Peyer's patch (tissue), 4 donors: ENCODE measurements around the gene VRK2. TPM values are rescaled to one million over a fixed set of nuclear protein-coding genes. Genes with fewer than 3 reads are reported as not detected.

Experiments
- DNase-seq, 3 donors: peaks; one replicate each; pipeline ENCODE4 v3.0.0-alpha.2; 2017 to 2019
- H3K27ac ChIP-seq, 4 donors: fragments of 200-600 bp; sonication (generic); one replicate each; pipeline ENCODE4 v1.5.1; 2016 to 2019
- H3K27me3 ChIP-seq, 2 donors: fragments of 200-600 bp; sonication (generic); one replicate each; pipeline ENCODE4 v1.5.1; 2019
- H3K36me3 ChIP-seq, 3 donors: fragments of 200-600 bp; sonication (generic); one replicate each; pipeline ENCODE4 v1.5.1; 2016 to 2019
- H3K4me1 ChIP-seq, 4 donors: fragments of 200-600 bp; sonication (generic); one replicate each; pipeline ENCODE4 v1.5.1; 2016 to 2019
- H3K4me3 ChIP-seq, 4 donors: fragments of 200-600 bp; sonication (generic); 1 replicate in 3 of 4; 2 replicates in 1 of 4; pipeline ENCODE4 v1.5.1; 2016 to 2019; ENCODE audit warnings: mild to moderate bottlenecking in 1 of 4
- H3K9me3 ChIP-seq, 4 donors: fragments of 200-600 bp; sonication (generic); one replicate each; pipeline ENCODE4 v1.5.1; 2016 to 2019; ENCODE audit warnings: mild to moderate bottlenecking in 1 of 4
- CTCF ChIP-seq, 6 experiments: fragments of 450-650 bp in 4 of 6; fragments of 200-600 bp in 2 of 6; sonication (generic) in 1 of 6; IDR thresholded peaks; one replicate each; pipeline ENCODE4 v1.5.1; 2017 to 2019; ENCODE audit warnings: antibody characterized with exemption in 6 of 6, mild to moderate bottlenecking in 3 of 6, moderate library complexity in 1 of 6
- POLR2A ChIP-seq, 2 donors: fragments of 450-650 bp; IDR thresholded peaks; one replicate each; pipeline ENCODE4 v1.5.1; 2017; ENCODE audit warnings: antibody characterized with exemption in 2 of 2, mild to moderate bottlenecking in 2 of 2, moderate library complexity in 2 of 2
- total RNA-seq, 4 donors: library from RNA; depleted of rRNA; stranded (reverse); fragments of >200 nt; gene quantifications; one replicate each; pipeline ENCODE4 v1.1.0, GENCODE V29; 2016

Gene VRK2
- total RNA-seq, 4 donors from 2014 or later, result 5.7 to 17.3 (median 10.6) TPM

- H3K27ac ChIP-seq, result no peak overlapping the region
- peaks cover 0 to 3% (median 0%) of the 10 kb centered on the region in 3 donors for H3K36me3 ChIP-seq
- no peak for DNase-seq
- no peak for TF ChIP-seq CTCF (IDR thresholded peaks at IDR 0.05)
- TF ChIP-seq POLR2A (IDR thresholded peaks at IDR 0.05), result no peak
- H3K4me3 ChIP-seq, result no peak overlapping the region
- H3K4me1 ChIP-seq, result peaks cover 0 to 3% (median 0%) of the 10 kb centered on the region in 4 donors
- no peaks in the 10 kb centered on the region for H3K9me3 ChIP-seq
- no peaks in the 10 kb centered on the region for H3K27me3 ChIP-seq
Measured at GRCh38 chr2:58052978-58053377, 6.4 kb downstream of the VRK2 start.

- Histone ChIP-seq H3K36me3 (peaks cover 0 to 3% (median 0%) of the 10 kb centered on the region in 3 donors), H3K27ac (no peak overlapping the region), H3K27me3 (no peaks in the 10 kb centered on the region), H3K9me3 (no peaks in the 10 kb centered on the region), H3K4me1 (no peaks in the 10 kb centered on the region), H3K4me3 (no peak overlapping the region)
- TF ChIP-seq CTCF (IDR thresholded peaks at IDR 0.05) (no peak), POLR2A (IDR thresholded peaks at IDR 0.05) (no peak)
- no peak for DNase-seq
Measured at GRCh38 chr2:58054264-58054663, 7.7 kb downstream of the VRK2 start.

GRCh38 chr2:58055033-58055786 lies 8.6 kb downstream of the VRK2 start:
- Histone ChIP-seq H3K4me1 (no peaks in the 10 kb centered on the region), H3K27me3 (no peaks in the 10 kb centered on the region), H3K4me3 (no peak overlapping the region), H3K9me3 (no peaks in the 10 kb centered on the region), H3K27ac (no peak overlapping the region), H3K36me3 (peaks cover 0 to 3% (median 0%) of the 10 kb centered on the region in 3 donors)
- no peak for DNase-seq
- no peak for TF ChIP-seq POLR2A (IDR thresholded peaks at IDR 0.05)
- no peak for TF ChIP-seq CTCF (IDR thresholded peaks at IDR 0.05)

GRCh38 chr2:58056192-58056916 lies 9.7 kb downstream of the VRK2 start:
- Histone ChIP-seq H3K9me3 (no peaks in the 10 kb centered on the region), H3K27ac (no peak overlapping the region), H3K4me3 (no peak overlapping the region), H3K36me3 (peaks cover 0 to 3% (median 0%) of the 10 kb centered on the region in 3 donors), H3K27me3 (no peaks in the 10 kb centered on the region), H3K4me1 (no peaks in the 10 kb centered on the region)
- no peak for TF ChIP-seq POLR2A (IDR thresholded peaks at IDR 0.05)
- no peak for TF ChIP-seq CTCF (IDR thresholded peaks at IDR 0.05)
- DNase-seq, result no peak

GRCh38 chr2:58057707-58058530 lies 11.3 kb downstream of the VRK2 start:
- Histone ChIP-seq H3K27me3 (no peaks in the 10 kb centered on the region), H3K36me3 (peaks cover 0 to 3% (median 0%) of the 10 kb centered on the region in 3 donors)

More at GRCh38 chr2:58057707-58058530, 11.3 kb downstream of the VRK2 start:
- no peak for TF ChIP-seq CTCF (IDR thresholded peaks at IDR 0.05)
- no peak for TF ChIP-seq POLR2A (IDR thresholded peaks at IDR 0.05)
- Histone ChIP-seq H3K9me3 (no peaks in the 10 kb centered on the region), H3K27ac (no peak overlapping the region), H3K4me3 (no peak overlapping the region), H3K4me1 (no peaks in the 10 kb centered on the region)
- DNase-seq, result no peak
